Spleen (tissue), 11 donors: ENCODE results near the gene KLF7. TPM values are rescaled to one million over a fixed set of nuclear protein-coding genes. Genes with fewer than 3 reads are reported as not detected.
A peak's percentile ranks its signal among the peaks of the same experiment; 100 is the strongest.

Experiments
- DNase-seq: peaks from one replicate; pipeline ENCODE4 v3.0.0-alpha.2; 2020
- H3K27ac ChIP-seq, 8 donors: fragments of 200-600 bp; sonication (generic) in 7 of 8; 1 replicate in 4 of 8; 2 replicates in 4 of 8; pipeline versions ENCODE4 v1.5.0 to v1.8.0; 2016 to 2021; ENCODE audit warnings: inconsistent platforms in 4 of 8, mild to moderate bottlenecking in 4 of 8, moderate library complexity in 1 of 8
- H3K27me3 ChIP-seq, 7 donors: fragments of 200-600 bp; sonication (generic) in 6 of 7; replicated peaks in 1 of 7; 1 replicate in 4 of 7; 2 replicates in 3 of 7; pipeline versions ENCODE4 v1.5.0 to v1.8.0; 2016 to 2021; ENCODE audit warnings: inconsistent platforms in 3 of 7, mild to moderate bottlenecking in 1 of 7
- H3K36me3 ChIP-seq, 6 donors: fragments of 200-600 bp; sonication (generic) in 5 of 6; 1 replicate in 4 of 6; 2 replicates in 2 of 6; pipeline versions ENCODE4 v1.5.0 to v1.8.0; 2016 to 2021; ENCODE audit warnings: inconsistent platforms in 2 of 6
- H3K4me1 ChIP-seq, 6 donors: fragments of 200-600 bp; sonication (generic) in 5 of 6; 1 replicate in 3 of 6; 2 replicates in 3 of 6; pipeline versions ENCODE4 v1.5.0 to v1.8.0; 2016 to 2021; ENCODE audit warnings: inconsistent platforms in 3 of 6
- H3K4me3 ChIP-seq, 8 donors: fragments of 200-600 bp; sonication (generic) in 7 of 8; 1 replicate in 4 of 8; 2 replicates in 4 of 8; pipeline versions ENCODE4 v1.5.0 to v1.8.0; 2016 to 2021; ENCODE audit warnings: inconsistent platforms in 4 of 8, mild to moderate bottlenecking in 4 of 8, moderate library complexity in 2 of 8
- H3K9me3 ChIP-seq, 8 donors: fragments of 200-600 bp; sonication (generic) in 7 of 8; 1 replicate in 4 of 8; 2 replicates in 4 of 8; pipeline versions ENCODE4 v1.5.0 to v1.8.0; 2016 to 2021; ENCODE audit warnings: inconsistent platforms in 4 of 8
- POLR2A ChIP-seq, 3 donors: fragments of 450-650 bp; IDR thresholded peaks; one replicate each; pipeline ENCODE4 v1.5.1; 2017; ENCODE audit warnings: antibody characterized with exemption in 3 of 3, mild to moderate bottlenecking in 1 of 3
- POLR2AphosphoS5 ChIP-seq, 3 donors: sonication (generic); formaldehyde crosslinking; IDR thresholded peaks; one replicate each; pipeline ENCODE4 v1.5.1; 2017; ENCODE audit warnings: antibody characterized with exemption in 3 of 3
- WGBS, 5 donors: extraction: QIAGEN DNeasy Blood & Tissue Kit in 3 of 5; methylation state at CpG; one replicate each; pipeline versions ENCODE4 v1.1.5 to v1.1.7; 2013 to 2018; 5-methylcytosine and 5-hydroxymethylcytosine counted together
- intact Hi-C: fragments of 100-400 bp; cut with DNase I; formaldehyde crosslinking; loops from one replicate; pipeline ENCODE4 v1.15.0; 2023; ENCODE audit warnings: low total_unique reads
- polyA plus RNA-seq, 3 donors: library from polyadenylated mRNA; stranded (reverse); fragments of 200-250 nt; gene quantifications; one replicate each; pipeline ENCODE4 v1.2.1, GENCODE V29; 2013
- total RNA-seq, 7 donors: library from RNA; depleted of rRNA in 3 of 7; stranded (reverse); fragments of >200 nt in 3 of 7; fragmentation: NEBNext Ultra II Directional in 4 of 7; extraction: Animal tissue kit (Norgen Biotek cat#: 25700) in 4 of 7; gene quantifications; one replicate each; pipeline versions ENCODE4 v1.1.0 to v1.2.1, GENCODE V29; 2016 to 2021
- TF ChIP-seq, protein P1 (sequence below), 11 experiments: fragments of 200-600 bp in 7 of 11; fragments of 450-650 bp in 4 of 11; sonication (generic) in 4 of 11; IDR thresholded peaks in 8 of 11; conservative IDR thresholded peaks in 3 of 11; 1 replicate in 7 of 11; 2 replicates in 4 of 11; pipeline versions ENCODE4 v1.4.0 to v1.8.0; 2016 to 2021; ENCODE audit warnings: antibody characterized with exemption in 11 of 11, inconsistent platforms in 4 of 11, mild to moderate bottlenecking in 1 of 11
- donor health status: healthy with polysubstance abuse.
- donor health status: DM: no; HTN: no; CAD: no; lungs with moderate emphysema.
- donor health status: DM: no; HTN: no; CAD: no.
- donor health status: Bipolar disorder and iron deficiency.
- donor health status: healthy.
- donor health status: DM: no; HTN: no; CAD: no.
- donor health status: DM: yes; HTN: yes; CAD: no.

KLF7 gene
- total and polyA plus RNA-seq, 10 donors: 2.9 to 74.4 (median 27.8) TPM

DNA sequence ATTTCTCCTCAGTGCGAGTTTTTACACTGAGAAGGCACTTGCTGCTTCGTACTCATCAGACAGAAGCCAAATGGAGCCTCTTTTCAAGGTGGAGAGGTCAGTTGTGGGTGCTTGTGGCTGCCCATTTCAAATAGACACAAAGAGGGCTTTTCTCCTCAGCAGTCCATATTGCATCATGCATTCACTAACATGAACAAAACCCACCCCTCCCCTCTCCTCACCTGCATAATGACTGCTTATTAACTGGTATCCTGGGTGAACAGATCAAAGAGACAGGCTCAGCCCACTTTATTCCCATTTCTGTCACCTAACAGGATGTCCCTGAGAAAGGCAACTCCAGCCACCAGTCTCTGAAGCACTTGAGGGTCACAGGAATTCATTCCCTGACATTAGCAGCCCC, 28.9 kb downstream of the KLF7 start:
- TF ChIP-seq, protein P1, sequence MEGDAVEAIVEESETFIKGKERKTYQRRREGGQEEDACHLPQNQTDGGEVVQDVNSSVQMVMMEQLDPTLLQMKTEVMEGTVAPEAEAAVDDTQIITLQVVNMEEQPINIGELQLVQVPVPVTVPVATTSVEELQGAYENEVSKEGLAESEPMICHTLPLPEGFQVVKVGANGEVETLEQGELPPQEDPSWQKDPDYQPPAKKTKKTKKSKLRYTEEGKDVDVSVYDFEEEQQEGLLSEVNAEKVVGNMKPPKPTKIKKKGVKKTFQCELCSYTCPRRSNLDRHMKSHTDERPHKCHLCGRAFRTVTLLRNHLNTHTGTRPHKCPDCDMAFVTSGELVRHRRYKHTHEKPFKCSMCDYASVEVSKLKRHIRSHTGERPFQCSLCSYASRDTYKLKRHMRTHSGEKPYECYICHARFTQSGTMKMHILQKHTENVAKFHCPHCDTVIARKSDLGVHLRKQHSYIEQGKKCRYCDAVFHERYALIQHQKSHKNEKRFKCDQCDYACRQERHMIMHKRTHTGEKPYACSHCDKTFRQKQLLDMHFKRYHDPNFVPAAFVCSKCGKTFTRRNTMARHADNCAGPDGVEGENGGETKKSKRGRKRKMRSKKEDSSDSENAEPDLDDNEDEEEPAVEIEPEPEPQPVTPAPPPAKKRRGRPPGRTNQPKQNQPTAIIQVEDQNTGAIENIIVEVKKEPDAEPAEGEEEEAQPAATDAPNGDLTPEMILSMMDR (IDR thresholded peaks at IDR 0.05 in 8 of 11, conservative IDR thresholded peaks at IDR 0.05 in 3 of 11): no peak
- TF ChIP-seq POLR2A (IDR thresholded peaks at IDR 0.05) (no peak), POLR2AphosphoS5 (IDR thresholded peaks at IDR 0.05) (no peak)
- intact Hi-C loops: no loop called here
- H3K4me3 ChIP-seq: no peak overlapping the region
- H3K27ac ChIP-seq: peak overlapping the region in 5 of 8 donors; percentile 54 to 95 (median 78)
- no peaks in the 10 kb centered on the region for H3K9me3 ChIP-seq
- H3K27me3 ChIP-seq: no peaks in the 10 kb centered on the region
- peaks cover 32 to 99% (median 58%) of the 10 kb centered on the region in 6 donors for H3K4me1 ChIP-seq
- peaks cover 0 to 3% (median 0%) of the 10 kb centered on the region in 6 donors for H3K36me3 ChIP-seq
- no peak for DNase-seq
- 85 to 97% (median 94%) methylated on average over 2 of the region's 2 CpGs for WGBS, 5 donors

DNA sequence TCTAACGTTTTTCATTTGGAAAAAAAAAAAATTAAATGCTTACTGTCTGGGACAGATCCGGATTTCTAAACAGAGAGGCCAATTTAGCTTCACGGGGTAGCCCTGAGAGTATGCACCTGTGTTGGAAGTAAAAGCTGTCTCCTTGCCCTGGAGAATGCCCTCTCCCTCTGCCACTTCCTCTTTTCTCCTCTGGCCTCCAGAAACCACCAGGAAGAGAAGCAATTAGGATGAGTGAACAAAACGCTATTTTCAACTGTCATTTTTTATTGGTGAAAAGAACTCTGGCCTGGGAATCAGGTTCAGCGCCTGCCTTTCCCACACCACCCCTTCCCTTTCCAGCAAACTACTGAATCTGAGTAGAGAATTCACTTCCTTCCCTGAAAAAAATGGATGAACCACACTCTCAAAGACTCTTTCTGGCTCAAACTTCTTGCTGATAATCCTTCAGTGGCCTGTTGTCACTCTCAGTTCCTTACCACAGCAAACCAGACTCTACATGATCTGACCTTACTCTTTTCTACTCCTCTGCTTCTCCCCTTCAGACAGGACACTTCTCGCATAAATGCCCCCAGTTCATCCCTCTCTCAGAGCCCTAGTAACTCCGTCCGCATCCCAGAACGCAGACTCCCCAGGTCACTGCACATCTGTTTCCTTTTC, 29.8 kb downstream of the KLF7 start:
- Histone ChIP-seq H3K4me3 (peak overlapping the region in 1 of 8 donors; percentile 15), H3K4me1 (peaks cover 25 to 99% (median 57%) of the 10 kb centered on the region in 6 donors), H3K9me3 (no peaks in the 10 kb centered on the region), H3K36me3 (peaks cover 0 to 3% (median 0%) of the 10 kb centered on the region in 6 donors), H3K27me3 (no peaks in the 10 kb centered on the region), H3K27ac (peak overlapping the region; percentile 10 to 95 (median 63))
- intact Hi-C loops: no loop called here
- no peak for DNase-seq
- no peak for TF ChIP-seq POLR2A (IDR thresholded peaks at IDR 0.05)
- TF ChIP-seq, protein P1 (IDR thresholded peaks at IDR 0.05 in 8 of 11, conservative IDR thresholded peaks at IDR 0.05 in 3 of 11): no peak
- TF ChIP-seq POLR2AphosphoS5 (IDR thresholded peaks at IDR 0.05): no peak
- WGBS, 5 donors: 32 to 48% (median 37%) methylated on average over 9 of the region's 9 CpGs

DNA sequence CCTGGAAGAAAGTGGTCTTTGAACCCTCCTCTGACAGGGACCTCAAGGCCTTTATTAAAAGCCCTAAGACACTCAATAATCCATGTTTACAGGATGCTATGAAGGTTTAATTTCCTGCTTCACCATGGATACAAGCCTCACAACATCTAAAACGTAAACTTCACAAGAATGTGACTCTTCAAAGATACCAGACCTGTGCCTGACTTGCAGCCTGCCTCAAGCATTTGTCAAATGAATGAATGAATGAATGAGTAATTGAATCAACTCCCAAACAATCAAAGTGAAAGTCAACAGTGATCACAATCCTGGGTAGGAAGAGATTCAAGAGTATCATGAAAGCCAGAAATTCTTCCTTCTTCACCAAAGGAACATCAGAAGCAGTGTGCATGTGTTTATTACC, 30.4 kb downstream of the KLF7 start:
- H3K9me3 ChIP-seq: no peaks in the 10 kb centered on the region
- no peak for TF ChIP-seq POLR2AphosphoS5 (IDR thresholded peaks at IDR 0.05)
- TF ChIP-seq, protein P1 (IDR thresholded peaks at IDR 0.05 in 8 of 11, conservative IDR thresholded peaks at IDR 0.05 in 3 of 11): no peak
- TF ChIP-seq POLR2A (IDR thresholded peaks at IDR 0.05): no peak
- DNase-seq: no peak
- peaks cover 25 to 99% (median 56%) of the 10 kb centered on the region in 6 donors for H3K4me1 ChIP-seq
- H3K27ac ChIP-seq: peak overlapping the region in 7 of 8 donors; percentile 10 to 95 (median 72)
- no peaks in the 10 kb centered on the region for H3K27me3 ChIP-seq
- WGBS, 5 donors: 15 to 52% (median 26%) methylated on average over 1 of the region's 1 CpG
- intact Hi-C loops: no loop called here
- H3K36me3 ChIP-seq: peaks cover 0 to 3% (median 0%) of the 10 kb centered on the region in 6 donors
- H3K4me3 ChIP-seq: no peak overlapping the region

DNA sequence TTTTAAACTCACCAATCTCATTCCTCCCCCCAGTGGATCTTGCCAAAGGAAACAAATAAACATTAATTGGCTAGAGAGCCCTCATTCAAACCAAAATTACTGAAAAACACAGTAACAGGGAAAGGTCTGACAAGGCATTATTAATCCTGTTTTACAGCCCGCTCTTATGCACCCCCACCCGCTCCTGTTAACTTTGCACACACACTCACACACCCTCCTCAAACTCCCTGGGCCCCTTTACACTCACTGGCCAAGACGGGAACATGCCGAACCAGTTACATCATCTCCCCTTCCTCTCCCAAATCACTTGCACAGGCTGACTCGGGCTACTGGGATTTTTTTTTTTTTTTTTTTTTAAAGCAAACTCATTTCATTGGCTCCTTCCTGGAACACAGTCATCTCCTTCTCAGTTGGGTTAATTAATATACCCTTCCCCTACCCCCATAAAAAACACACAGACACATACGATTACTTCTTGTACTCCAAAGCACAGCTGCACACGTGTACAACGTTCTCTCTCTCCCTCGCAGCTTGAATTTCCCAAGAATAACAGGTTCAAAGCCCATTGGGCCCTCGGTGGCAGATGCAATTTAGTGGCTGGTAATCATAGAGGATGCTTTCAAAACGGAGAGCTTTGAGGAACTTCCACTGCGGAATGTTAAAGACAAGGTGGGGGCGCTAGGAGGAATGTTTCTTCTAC, 31.8 kb downstream of the KLF7 start:
- Histone ChIP-seq H3K27ac (peak overlapping the region in 7 of 8 donors; percentile 23 to 95 (median 59)), H3K4me3 (no peak overlapping the region), H3K9me3 (no peaks in the 10 kb centered on the region), H3K36me3 (peaks cover 0 to 3% (median 0%) of the 10 kb centered on the region in 6 donors), H3K27me3 (no peaks in the 10 kb centered on the region), H3K4me1 (peaks cover 25 to 98% (median 55%) of the 10 kb centered on the region in 6 donors)
- intact Hi-C loops: no loop called here
- TF ChIP-seq POLR2A (IDR thresholded peaks at IDR 0.05): no peak
- peak in 1 of 3 donors; percentile 59 for TF ChIP-seq POLR2AphosphoS5 (IDR thresholded peaks at IDR 0.05)
- WGBS, 5 donors: 49 to 67% (median 51%) methylated on average over 13 of the region's 13 CpGs
- no peak for DNase-seq
